Posterior cingulate gyrus (tissue), 11 donors: Measurements from ENCODE around the gene MRM2.

Source experiments
- DNase-seq, 10 donors: peaks; one replicate each; pipeline versions ENCODE4 v3.0.0 to v3.0.0-alpha.2; 2020 to 2021; ENCODE audit warnings: mixed read lengths in 3 of 10
- intact Hi-C: fragments of 100-400 bp; cut with DNase I; formaldehyde crosslinking; loops from one replicate; pipeline ENCODE4 v1.15.1; 2023

Gene MRM2

GRCh38 chr7:2195400-2196246 is 46.4 kb downstream of the MRM2 start:
- DNase-seq, result peak; percentile 40 to 93 (median 60)
- intact Hi-C loops, result no loop called here

- intact Hi-C loops, result no loop called here
- DNase-seq, result peak in 2 of 10 donors; percentile 69 to 77
Measured at GRCh38 chr7:2193575-2194305, 48.3 kb downstream of the MRM2 start.

GRCh38 chr7:2192831-2193534 is 49.0 kb downstream of the MRM2 start:
- peak in 2 of 10 donors; percentile 71 to 89 for DNase-seq
- intact Hi-C loops, result no loop called here

- DNase-seq, result peak in 1 of 10 donors; percentile 47
- intact Hi-C loops, result no loop called here
Measured at GRCh38 chr7:2191016-2191415, 51.0 kb downstream of the MRM2 start.

- DNase-seq, result peak in 1 of 10 donors; percentile 25
- intact Hi-C loops, result no loop called here
Measured at GRCh38 chr7:2190531-2190930, 51.5 kb downstream of the MRM2 start.

GRCh38 chr7:2186166-2186565 is 55.8 kb downstream of the MRM2 start:
- intact Hi-C loops, result no loop called here
- DNase-seq, result no peak

- DNase-seq, result peak in 1 of 10 donors; percentile 38
- intact Hi-C loops, result no loop called here
Measured at GRCh38 chr7:2185715-2186114, 56.3 kb downstream of the MRM2 start.
